Stomach (tissue), 4 donors: Measurements from ENCODE around the gene RPL29.

Experiments
- CTCF ChIP-seq, 7 experiments: fragments of 450-650 bp in 4 of 7; fragments of 200-600 bp in 3 of 7; sonication (generic) in 3 of 7; IDR thresholded peaks; one replicate each; pipeline ENCODE4 v1.5.1; 2016 to 2019; ENCODE audit warnings: antibody characterized with exemption in 7 of 7, control low read depth in 2 of 7, mild to moderate bottlenecking in 1 of 7
- POLR2AphosphoS5 ChIP-seq, 3 donors: sonication (generic); formaldehyde crosslinking; IDR thresholded peaks; one replicate each; pipeline ENCODE4 v1.6.1; 2016; ENCODE audit warnings: antibody characterized with exemption in 3 of 3

GRCh38 chr3:52036222-52036694 is 40.6 kb upstream of the RPL29 start:
- TF ChIP-seq POLR2AphosphoS5 (IDR thresholded peaks at IDR 0.05) (no peak), CTCF (IDR thresholded peaks at IDR 0.05) (no peak)
